Fibroblast of lung (primary cell): ENCODE data around the gene GJB3.

ENCODE experiments used
- EZH2 ChIP-seq: IDR thresholded peaks from 2 replicates; pipeline ENCODE4 v1.5.1; 2012; ENCODE audit warnings: low read length, control low read depth, mild to moderate bottlenecking; ENCODE audit errors: missing control alignments
- TF ChIP-seq, protein P1 (sequence below), 2 donors: IDR thresholded peaks in 1 of 2; conservative IDR thresholded peaks in 1 of 2; 1 replicate in 1 of 2; 2 replicates in 1 of 2; pipeline ENCODE4 v1.5.1; 2011 to 2012; ENCODE audit warnings: low read length in 2 of 2, control low read depth in 1 of 2, inconsistent platforms in 1 of 2, low read depth in 1 of 2, mild to moderate bottlenecking in 1 of 2

DNA sequence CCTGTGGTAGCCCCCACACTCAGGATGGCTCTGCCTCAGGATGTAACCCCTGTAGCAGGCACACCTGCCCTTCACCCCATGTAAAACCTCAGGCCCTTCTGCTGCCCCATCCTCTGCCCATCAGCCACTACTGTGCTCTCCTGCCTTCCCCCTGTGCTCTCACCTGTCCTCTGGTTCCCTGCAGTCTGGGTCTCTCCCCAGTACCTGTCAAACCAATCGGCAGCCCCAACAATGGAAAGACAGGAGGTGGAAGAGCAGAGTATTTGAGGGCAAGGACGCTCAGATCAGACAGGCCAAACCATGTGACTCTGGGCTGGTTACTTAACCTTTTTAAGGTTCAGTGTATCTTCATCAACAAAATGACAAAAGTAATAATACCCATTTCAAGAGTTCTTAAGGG is 47.6 kb downstream of the GJB3 start:
- TF ChIP-seq, protein P1, sequence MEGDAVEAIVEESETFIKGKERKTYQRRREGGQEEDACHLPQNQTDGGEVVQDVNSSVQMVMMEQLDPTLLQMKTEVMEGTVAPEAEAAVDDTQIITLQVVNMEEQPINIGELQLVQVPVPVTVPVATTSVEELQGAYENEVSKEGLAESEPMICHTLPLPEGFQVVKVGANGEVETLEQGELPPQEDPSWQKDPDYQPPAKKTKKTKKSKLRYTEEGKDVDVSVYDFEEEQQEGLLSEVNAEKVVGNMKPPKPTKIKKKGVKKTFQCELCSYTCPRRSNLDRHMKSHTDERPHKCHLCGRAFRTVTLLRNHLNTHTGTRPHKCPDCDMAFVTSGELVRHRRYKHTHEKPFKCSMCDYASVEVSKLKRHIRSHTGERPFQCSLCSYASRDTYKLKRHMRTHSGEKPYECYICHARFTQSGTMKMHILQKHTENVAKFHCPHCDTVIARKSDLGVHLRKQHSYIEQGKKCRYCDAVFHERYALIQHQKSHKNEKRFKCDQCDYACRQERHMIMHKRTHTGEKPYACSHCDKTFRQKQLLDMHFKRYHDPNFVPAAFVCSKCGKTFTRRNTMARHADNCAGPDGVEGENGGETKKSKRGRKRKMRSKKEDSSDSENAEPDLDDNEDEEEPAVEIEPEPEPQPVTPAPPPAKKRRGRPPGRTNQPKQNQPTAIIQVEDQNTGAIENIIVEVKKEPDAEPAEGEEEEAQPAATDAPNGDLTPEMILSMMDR (conservative IDR thresholded peaks at IDR 0.05 in 1 of 2, IDR thresholded peaks at IDR 0.05 in 1 of 2; ENCODE audit: low read depth in 1 of 2, low read length in 2 of 2) = no peak
- no peak for TF ChIP-seq EZH2
